Limb (tissue), 2 donors: Measurements from ENCODE around the gene ACD.

ENCODE experiments used
- DNase-seq, 2 donors: peaks; one replicate each; pipeline ENCODE4 v3.0.0-alpha.2; 2016; ENCODE audit errors: extremely low spot score in 2 of 2

Gene ACD

DNA sequence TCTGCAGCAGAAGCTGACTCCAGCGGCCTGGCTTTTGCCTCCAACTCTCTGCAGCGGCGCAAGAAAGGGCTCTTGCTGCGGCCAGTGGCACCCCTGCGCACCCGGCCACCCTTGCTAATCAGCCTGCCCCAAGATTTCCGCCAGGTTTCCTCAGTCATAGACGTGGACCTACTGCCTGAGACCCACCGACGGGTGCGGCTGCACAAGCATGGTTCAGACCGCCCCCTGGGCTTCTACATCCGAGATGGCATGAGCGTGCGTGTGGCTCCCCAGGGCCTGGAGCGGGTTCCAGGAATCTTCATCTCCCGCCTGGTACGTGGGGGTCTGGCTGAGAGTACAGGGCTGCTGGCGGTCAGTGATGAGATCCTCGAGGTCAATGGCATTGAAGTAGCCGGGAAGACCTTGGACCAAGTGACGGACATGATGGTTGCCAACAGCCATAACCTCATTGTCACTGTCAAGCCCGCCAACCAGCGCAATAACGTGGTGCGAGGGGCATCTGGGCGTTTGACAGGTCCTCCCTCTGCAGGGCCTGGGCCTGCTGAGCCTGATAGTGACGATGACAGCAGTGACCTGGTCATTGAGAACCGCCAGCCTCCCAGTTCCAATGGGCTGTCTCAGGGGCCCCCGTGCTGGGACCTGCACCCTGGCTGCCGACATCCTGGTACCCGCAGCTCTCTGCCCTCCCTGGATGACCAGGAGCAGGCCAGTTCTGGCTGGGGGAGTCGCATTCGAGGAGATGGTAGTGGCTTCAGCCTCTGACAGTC is 2.0 kb upstream of the ACD start:
- no peak for DNase-seq

GRCh38 chr16:67661101-67661761 is 1.2 kb upstream of the ACD start:
- DNase-seq = no peak

GRCh38 chr16:67660564-67661028 is 536 bp upstream of the ACD start, which contains the start of gene PARD6A:
Gene PARD6A (plus strand): TSS chr16:67660960. CDS start chr16:67661039, 79 bp downstream.
- peak; percentile 95 to 96 for DNase-seq

DNA sequence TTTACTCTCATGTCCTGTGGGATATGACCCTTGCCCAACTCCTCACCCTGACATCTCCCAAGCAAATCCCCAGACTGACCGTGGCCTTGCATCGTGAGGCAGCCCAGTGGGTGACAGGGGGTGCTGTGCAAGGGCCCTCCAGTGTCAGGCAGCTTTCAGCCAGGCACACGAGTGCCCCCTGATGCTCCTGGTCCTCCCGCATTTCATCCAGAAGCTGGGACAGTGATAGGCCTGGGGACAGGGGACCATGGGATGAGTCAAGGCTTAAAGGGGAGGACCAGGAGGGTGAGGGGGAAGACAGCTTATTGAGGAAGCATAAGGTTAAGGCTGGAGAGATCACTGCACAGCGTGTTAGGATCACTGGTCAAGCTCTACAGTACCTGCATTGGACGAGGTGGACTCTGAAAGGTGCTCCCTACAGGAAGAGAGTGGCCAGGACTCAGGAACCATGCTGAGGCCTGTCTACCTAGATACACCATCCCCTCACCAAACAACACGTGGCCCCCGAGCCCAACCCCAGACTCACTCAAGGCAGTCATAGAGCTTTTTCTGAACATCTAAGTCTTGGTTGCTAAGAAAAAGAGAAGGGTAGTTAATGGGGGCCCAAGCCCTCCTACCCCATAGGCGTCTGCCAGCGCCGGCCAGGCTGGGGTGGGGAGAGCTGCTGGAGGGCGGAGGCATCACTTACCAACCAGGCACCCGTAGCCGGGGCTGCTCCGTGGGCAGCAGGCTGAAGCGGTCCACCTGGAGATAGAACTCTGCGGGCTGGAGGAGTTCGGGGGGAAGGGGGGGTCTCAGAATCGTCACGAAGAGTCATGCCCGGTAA is 998 bp downstream of the ACD start:
- DNase-seq = no peak

DNA sequence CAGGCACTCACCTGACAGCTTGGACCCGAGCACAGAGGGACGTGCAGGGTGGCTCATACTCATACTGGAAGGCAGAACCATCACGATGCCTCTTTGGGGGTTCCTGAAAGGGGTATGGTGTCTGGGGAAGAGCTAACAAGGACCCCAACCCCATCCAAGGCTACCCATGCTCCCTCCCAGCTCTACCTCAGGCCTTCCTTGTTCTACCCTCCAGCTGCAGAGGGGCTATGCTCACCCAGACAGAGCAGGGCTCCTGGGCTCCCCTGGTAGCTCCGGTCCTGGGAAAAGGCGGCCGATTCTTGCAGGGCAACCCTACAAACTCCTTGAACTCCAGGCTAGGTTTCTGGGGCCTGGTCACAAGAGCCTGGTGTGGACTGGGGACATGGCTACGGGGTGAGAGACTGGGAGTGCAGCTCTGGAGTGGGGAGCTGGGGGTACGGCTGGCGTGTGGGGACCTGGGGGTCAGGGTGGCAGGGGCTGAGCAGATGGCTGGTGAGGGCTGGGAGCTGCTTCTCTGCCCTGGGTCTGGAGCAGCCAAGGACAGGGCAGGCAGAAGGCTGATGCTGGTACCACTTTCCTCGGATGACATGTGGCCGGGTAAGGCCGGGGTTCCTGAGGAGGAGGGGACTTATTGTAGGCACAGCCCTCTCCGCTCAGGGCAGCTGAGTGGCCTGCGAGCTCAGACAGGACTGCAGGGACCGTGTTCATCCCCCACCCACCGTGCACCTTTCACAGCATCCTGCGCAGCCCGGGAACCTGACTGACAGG is 2.1 kb downstream of the ACD start:
- DNase-seq = no peak

- peak in 1 of 2 donors; percentile 21 for DNase-seq
These were observed 2.9 kb downstream of the ACD start for GRCh38 chr16:67657017-67657608.

- DNase-seq = peak in 1 of 2 donors; percentile 21
These were observed 3.6 kb downstream of the ACD start for GRCh38 chr16:67656344-67657016.

DNA sequence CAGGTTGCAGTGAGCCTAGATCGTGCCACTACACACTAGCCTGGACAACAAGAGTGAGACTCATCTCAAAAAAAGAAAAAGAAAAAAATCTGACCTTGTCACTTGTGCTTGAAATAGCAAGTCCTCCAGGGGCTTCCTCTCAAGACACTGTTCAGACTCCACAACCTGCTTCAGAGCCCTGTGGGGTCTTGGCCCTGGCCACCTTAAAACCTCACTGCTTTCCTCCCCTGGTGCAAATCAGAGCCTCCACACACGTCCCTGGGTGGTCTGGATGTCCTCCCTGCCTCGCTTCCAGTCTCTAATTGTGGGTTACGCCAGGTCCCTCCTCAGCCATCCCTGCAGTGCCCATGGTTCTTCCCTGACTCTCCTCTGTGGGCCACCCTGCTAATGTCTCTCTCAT is 4.7 kb downstream of the ACD start:
- no peak for DNase-seq

GRCh38 chr16:67654403-67654911 is 5.6 kb downstream of the ACD start:
- DNase-seq = peak in 1 of 2 donors; percentile 33

DNA sequence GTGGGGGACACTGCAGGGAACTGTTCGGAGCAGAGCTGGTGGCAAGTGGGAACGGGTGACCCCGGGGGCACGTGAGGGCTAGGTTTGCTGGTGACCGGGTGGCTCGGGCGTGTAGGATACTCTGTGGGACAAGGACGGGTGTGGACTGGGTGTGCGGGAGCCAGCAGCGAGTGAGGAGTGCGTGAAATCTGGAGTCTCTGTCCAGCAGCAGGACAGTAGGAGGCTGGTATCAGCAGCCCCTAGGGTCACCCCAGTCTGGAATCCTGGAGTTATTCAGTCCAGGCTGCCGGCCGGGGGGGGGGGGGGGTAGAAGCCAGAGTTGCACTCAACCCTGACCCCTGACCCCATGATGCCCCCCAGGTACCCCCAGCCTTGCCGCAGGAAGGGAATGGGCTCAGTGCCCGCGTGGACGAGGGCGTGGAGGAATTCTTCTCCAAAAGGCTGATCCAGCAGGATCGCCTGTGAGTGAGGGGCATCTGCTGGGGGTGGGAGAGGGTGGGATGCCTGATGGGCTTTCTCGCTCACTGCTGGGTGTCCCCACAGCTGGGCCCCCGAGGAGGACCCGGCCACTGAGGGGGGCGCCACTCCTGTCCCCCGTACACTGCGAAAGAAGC is 6.2 kb downstream of the ACD start:
- DNase-seq = no peak

GRCh38 chr16:67653128-67653788 is 6.8 kb downstream of the ACD start:
- peak in 1 of 2 donors; percentile 65 for DNase-seq

DNA sequence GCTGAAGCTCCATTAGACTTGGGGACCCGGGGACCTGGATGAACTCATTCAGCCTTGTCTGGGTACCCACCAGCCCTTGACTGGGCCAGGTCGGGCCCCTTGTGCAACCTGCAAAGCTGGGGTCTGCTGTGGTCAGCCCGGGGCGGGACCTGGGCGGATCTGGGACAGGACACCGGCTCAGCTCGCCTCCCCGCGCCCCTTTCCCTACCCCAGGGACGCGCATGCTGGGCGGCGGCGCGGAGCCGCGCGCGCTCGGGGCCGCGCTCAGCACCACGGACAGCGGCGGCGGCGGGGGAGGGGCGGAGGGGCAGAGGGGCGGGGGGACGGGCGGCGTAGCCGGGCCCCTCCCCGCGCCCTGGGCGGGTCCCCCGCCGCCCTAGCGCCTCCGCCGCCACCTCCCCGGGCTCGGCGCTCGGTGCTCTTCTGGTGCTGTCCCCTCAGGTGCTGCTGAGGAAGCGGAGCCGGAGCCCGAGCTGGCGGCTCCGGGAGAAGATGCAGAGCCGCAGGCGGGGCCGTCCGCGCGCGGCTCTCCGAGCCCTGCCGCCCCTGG is 7.4 kb downstream of the ACD start:
- peak in 1 of 2 donors; percentile 71 for DNase-seq

DNA sequence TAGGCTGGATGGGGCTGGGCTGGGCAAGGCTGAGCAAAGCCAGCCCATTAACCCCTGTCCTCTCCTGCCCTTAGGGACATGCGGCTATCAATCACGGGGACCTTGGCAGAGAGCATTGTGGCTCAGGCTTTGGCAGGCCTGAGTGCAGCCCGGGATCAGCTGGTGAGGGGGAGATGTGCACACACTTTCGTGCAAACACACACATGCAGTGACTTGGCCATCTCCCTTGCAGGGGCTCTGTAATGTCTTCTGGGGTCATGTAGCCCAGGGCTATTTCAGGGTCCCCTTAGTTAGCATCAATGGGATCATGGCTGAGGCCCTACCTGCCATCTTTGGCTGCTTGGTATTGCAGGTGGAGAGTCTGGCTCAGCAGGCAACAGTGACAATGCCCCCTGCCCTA is 8.2 kb downstream of the ACD start:
- peak in 1 of 2 donors; percentile 23 for DNase-seq

DNA sequence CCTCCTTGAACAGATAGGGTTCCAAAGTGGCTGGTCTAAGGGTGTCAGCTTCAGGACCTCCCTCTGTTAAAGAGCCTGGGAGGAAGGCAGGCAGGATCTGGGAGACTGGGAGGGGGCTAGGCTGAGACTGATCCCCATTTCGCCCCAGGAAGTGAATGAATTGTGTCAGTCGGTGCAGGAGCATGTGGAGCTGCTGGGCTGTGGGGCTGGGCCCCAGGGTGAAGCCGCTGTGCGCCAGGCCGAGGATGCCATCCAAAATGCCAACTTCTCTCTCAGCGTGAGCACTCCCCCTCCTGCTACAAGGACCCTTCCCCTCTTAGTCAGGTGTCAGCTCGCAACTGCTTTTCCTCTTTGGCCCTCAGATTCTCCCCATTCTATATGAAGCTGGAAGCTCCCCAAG is 9.0 kb downstream of the ACD start:
- no peak for DNase-seq

DNA sequence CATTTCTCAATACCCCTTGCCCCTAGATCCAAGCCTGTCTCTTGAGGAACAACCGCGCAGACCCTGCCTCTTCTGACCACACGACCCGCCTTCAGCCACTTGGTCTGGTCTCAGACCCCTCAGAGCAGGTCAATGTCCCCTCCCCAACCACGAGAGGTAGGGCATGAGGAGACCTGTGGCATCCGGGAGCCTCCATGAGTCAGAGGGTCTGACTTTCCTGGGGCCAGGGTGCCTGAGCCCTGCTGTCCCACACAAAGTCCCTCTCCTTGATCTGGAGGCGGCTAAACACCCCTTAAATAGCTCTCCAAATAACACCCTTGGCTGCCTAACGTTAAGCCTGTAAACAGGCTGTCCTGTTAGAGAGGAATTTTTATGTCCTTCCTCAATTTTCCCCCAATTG is 10.0 kb downstream of the ACD start:
- DNase-seq = no peak

DNA sequence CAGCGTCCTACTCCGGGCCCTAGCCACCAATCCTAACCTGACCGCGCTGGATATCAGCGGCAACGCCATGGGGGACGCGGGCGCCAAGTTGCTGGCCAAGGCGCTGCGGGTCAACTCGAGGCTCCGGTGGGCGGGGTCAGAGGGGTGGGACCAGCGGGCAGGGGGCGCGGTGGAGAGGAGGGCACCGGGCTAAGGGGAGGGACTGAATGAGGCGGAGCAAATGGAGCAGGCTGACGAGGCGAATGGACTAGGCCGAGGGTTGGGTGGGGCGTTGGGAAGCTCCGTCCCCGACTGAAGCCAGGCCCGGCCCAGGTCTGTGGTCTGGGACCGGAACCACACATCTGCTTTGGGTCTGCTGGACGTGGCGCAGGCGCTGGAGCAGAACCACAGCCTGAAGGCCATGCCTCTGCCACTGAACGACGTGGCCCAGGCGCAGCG is 10.5 kb downstream of the ACD start:
- peak in 1 of 2 donors; percentile 42 for DNase-seq

- DNase-seq = peak in 1 of 2 donors; percentile 23
These were observed 11.2 kb downstream of the ACD start for GRCh38 chr16:67648764-67649407.
